ENCODE data around the gene CASP12. TPM values are rescaled to one million over a fixed set of nuclear protein-coding genes. Genes with fewer than 3 reads are reported as not detected.

The CASP12 gene
- polyA plus RNA-seq, 1 donor (not counting 4 experiments of a cell fraction or from before 2014, with no cell fraction given), result not detected

GRCh38 chr11:104928811-104929210 lies 30.6 kb upstream of the CASP12 start:
- H3K36me3 ChIP-seq (ENCODE audit: control insufficient read depth in 2 of 2, extremely low read depth in 1 of 2, insufficient read depth in 2 of 2, low read length in 2 of 2), result no peaks in the 10 kb centered on the region
- FAIRE-seq (no peak), DNase-seq (ENCODE audit: low read depth, low spot score) (no peak)
- H3K9me1 ChIP-seq (ENCODE audit: control insufficient read depth, extremely low read depth, insufficient read depth, low read length), result no peaks in the 10 kb centered on the region
- no peak overlapping the region for H3K9ac ChIP-seq (ENCODE audit: control insufficient read depth, extremely low read depth, insufficient read depth, low read length)
- H3K27me3 ChIP-seq (ENCODE audit: control insufficient read depth, extremely low read depth, insufficient read depth, low read length), result no peaks in the 10 kb centered on the region
- no peak overlapping the region for H3K27ac ChIP-seq (ENCODE audit: control insufficient read depth, insufficient read depth, low read length)
- TF ChIP-seq CTCF (optimal IDR thresholded peaks at IDR 0.05 in 1 of 3, IDR thresholded peaks at IDR 0.05 in 1 of 3, conservative IDR thresholded peaks at IDR 0.05 in 1 of 3; ENCODE audit: extremely low read depth in 1 of 3, insufficient read depth in 2 of 3, low read length in 3 of 3) (no peak), EZH2 (IDR thresholded peaks at IDR 0.05; ENCODE audit: low read length) (no peak)
- dilution Hi-C loops (cut with MboI; ENCODE audit: extremely low pct_ligation_motif_present, low sequenced_read_pairs), result no loop called here
- H3K4me3 ChIP-seq (ENCODE audit: control insufficient read depth in 2 of 3, extremely low read depth in 1 of 3, insufficient read depth in 2 of 3, low read depth in 1 of 3, low read length in 3 of 3), result no peak overlapping the region
- H4K20me1 ChIP-seq (ENCODE audit: control insufficient read depth, extremely low read depth, insufficient read depth, low read length), result no peaks in the 10 kb centered on the region
- H3K79me2 ChIP-seq (ENCODE audit: control insufficient read depth, insufficient read depth, low read length), result no peaks in the 10 kb centered on the region
- H3K4me2 ChIP-seq (ENCODE audit: control insufficient read depth, extremely low read depth, insufficient read depth, low read depth, low read length), result no peak overlapping the region
- H3K9me3 ChIP-seq (ENCODE audit: control insufficient read depth, low read depth, low read length), result no peaks in the 10 kb centered on the region
- no peaks in the 10 kb centered on the region for H3K4me1 ChIP-seq (ENCODE audit: control insufficient read depth, extremely low read depth, insufficient read depth, low read length)
- H2AFZ ChIP-seq (ENCODE audit: control insufficient read depth, low read length), result no peak overlapping the region

- H3K4me2 ChIP-seq (ENCODE audit: control insufficient read depth, extremely low read depth, insufficient read depth, low read depth, low read length), result no peak overlapping the region
- no peaks in the 10 kb centered on the region for H3K36me3 ChIP-seq (ENCODE audit: control insufficient read depth in 2 of 2, extremely low read depth in 1 of 2, insufficient read depth in 2 of 2, low read length in 2 of 2)
- no peak overlapping the region for H2AFZ ChIP-seq (ENCODE audit: control insufficient read depth, low read length)
- no peaks in the 10 kb centered on the region for H3K79me2 ChIP-seq (ENCODE audit: control insufficient read depth, insufficient read depth, low read length)
- no peak overlapping the region for H3K4me3 ChIP-seq (ENCODE audit: control insufficient read depth in 2 of 3, extremely low read depth in 1 of 3, insufficient read depth in 2 of 3, low read depth in 1 of 3, low read length in 3 of 3)
- no peaks in the 10 kb centered on the region for H3K9me1 ChIP-seq (ENCODE audit: control insufficient read depth, extremely low read depth, insufficient read depth, low read length)
- dilution Hi-C loops (cut with MboI; ENCODE audit: extremely low pct_ligation_motif_present, low sequenced_read_pairs), result no loop called here
- no peak overlapping the region for H3K9ac ChIP-seq (ENCODE audit: control insufficient read depth, extremely low read depth, insufficient read depth, low read length)
- FAIRE-seq (no peak), DNase-seq (ENCODE audit: low read depth, low spot score) (no peak)
- no peak overlapping the region for H3K27ac ChIP-seq (ENCODE audit: control insufficient read depth, insufficient read depth, low read length)
- H4K20me1 ChIP-seq (ENCODE audit: control insufficient read depth, extremely low read depth, insufficient read depth, low read length), result no peaks in the 10 kb centered on the region
- no peak for TF ChIP-seq CTCF (optimal IDR thresholded peaks at IDR 0.05 in 1 of 3, IDR thresholded peaks at IDR 0.05 in 1 of 3, conservative IDR thresholded peaks at IDR 0.05 in 1 of 3; ENCODE audit: extremely low read depth in 1 of 3, insufficient read depth in 2 of 3, low read length in 3 of 3)
- TF ChIP-seq EZH2 (IDR thresholded peaks at IDR 0.05; ENCODE audit: low read length), result no peak
- H3K27me3 ChIP-seq (ENCODE audit: control insufficient read depth, extremely low read depth, insufficient read depth, low read length), result no peaks in the 10 kb centered on the region
- H3K9me3 ChIP-seq (ENCODE audit: control insufficient read depth, low read depth, low read length), result no peaks in the 10 kb centered on the region
- H3K4me1 ChIP-seq (ENCODE audit: control insufficient read depth, extremely low read depth, insufficient read depth, low read length), result no peaks in the 10 kb centered on the region
Measured at GRCh38 chr11:104926771-104927611, 28.7 kb upstream of the CASP12 start.

All from keratinocyte (primary cell).